Osteoblast (primary cell): ENCODE data around the gene NCAM2. TPM values are rescaled to one million over a fixed set of nuclear protein-coding genes. Genes with fewer than 3 reads are reported as not detected.

ENCODE experiments used
- DNase-seq: peaks from one replicate; pipeline ENCODE4 v3.0.0; 2011; ENCODE audit warnings: low spot score, mixed read lengths; ENCODE audit not compliant: insufficient read length; ENCODE audit errors: missing footprints
- H2AFZ ChIP-seq: 2 replicates; pipeline ENCODE4 v1.6.0; 2011; ENCODE audit warnings: mild to moderate bottlenecking, low read length
- H3K27ac ChIP-seq: 2 replicates; pipeline ENCODE4 v1.5.1; 2011; ENCODE audit warnings: mild to moderate bottlenecking, low read depth, low read length, moderate library complexity
- H3K27me3 ChIP-seq: 2 replicates; pipeline ENCODE4 v1.6.0; 2012; ENCODE audit warnings: mild to moderate bottlenecking, control low read depth, inconsistent platforms, low read length, moderate library complexity; ENCODE audit not compliant: insufficient read depth
- H3K36me3 ChIP-seq: 2 replicates; pipeline ENCODE4 v1.5.1; 2011; ENCODE audit warnings: mild to moderate bottlenecking, low read length, control low read depth, moderate library complexity; ENCODE audit not compliant: insufficient read depth
- H3K4me1 ChIP-seq: 2 replicates; pipeline ENCODE4 v1.5.1; 2011; ENCODE audit warnings: mild to moderate bottlenecking, low read length, control low read depth, moderate library complexity; ENCODE audit not compliant: insufficient read depth
- H3K4me2 ChIP-seq: 2 replicates; pipeline ENCODE4 v1.6.0; 2011; ENCODE audit warnings: mild to moderate bottlenecking, low read length; ENCODE audit not compliant: insufficient read depth
- H3K4me3 ChIP-seq: fragments of 200-600 bp; sonication (generic); 3 replicates; pipeline ENCODE4 v1.5.1; 2012; ENCODE audit warnings: mild to moderate bottlenecking, low read length, inconsistent platforms; ENCODE audit not compliant: insufficient read depth
- H3K79me2 ChIP-seq: 2 replicates; pipeline ENCODE4 v1.6.0; 2012; ENCODE audit warnings: mild to moderate bottlenecking, low read length, control low read depth, inconsistent platforms; ENCODE audit not compliant: insufficient read depth
- H3K9me3 ChIP-seq: 2 replicates; pipeline ENCODE4 v1.5.1; 2011; ENCODE audit warnings: low read depth, low read length, control low read depth
- H4K20me1 ChIP-seq: 2 replicates; pipeline ENCODE4 v1.6.0; 2012; ENCODE audit warnings: mild to moderate bottlenecking, low read length, control low read depth; ENCODE audit not compliant: insufficient read depth
- CTCF ChIP-seq: IDR thresholded peaks from 2 replicates; pipeline ENCODE4 v1.5.1; 2011; ENCODE audit warnings: mild to moderate bottlenecking, low read depth, low read length, moderate library complexity; ENCODE audit errors: extremely low read depth
- total RNA-seq: library from RNA; depleted of rRNA; stranded (reverse); fragments of >200 nt; gene quantifications from 2 replicates; pipeline ENCODE4 v1.2.3, GENCODE V29; 2012

Gene NCAM2
- total RNA-seq, 1 donor, result 8.0 TPM

DNA sequence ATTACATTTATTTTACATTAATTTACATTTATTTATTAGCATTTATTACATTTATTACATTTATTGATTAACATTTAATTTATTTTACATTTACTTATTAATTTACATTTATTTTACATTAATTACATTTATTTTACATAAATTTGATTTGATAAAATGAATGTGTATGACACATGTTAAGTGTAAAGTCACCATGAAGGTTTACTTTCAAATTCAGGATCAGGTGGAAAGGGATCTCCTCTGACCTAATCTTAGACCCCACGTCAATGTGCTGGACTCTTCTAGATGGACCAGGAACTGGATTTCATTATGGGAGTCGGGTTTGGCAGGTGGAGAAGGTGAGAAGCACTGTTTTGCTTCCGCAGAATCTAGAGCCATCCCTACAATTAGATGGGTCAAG, 76.1 kb downstream of the NCAM2 start:
- Histone ChIP-seq H3K9me3 (peaks cover 2% of the 10 kb centered on the region), H3K36me3 (no peaks in the 10 kb centered on the region), H3K4me3 (no peak overlapping the region), H3K27ac (no peak overlapping the region), H3K4me2 (no peak overlapping the region), H2AFZ (no peak overlapping the region), H3K4me1 (no peaks in the 10 kb centered on the region), H3K79me2 (no peaks in the 10 kb centered on the region), H3K27me3 (no peaks in the 10 kb centered on the region), H4K20me1 (no peaks in the 10 kb centered on the region)
- no peak for TF ChIP-seq CTCF
- DNase-seq, result no peak

DNA sequence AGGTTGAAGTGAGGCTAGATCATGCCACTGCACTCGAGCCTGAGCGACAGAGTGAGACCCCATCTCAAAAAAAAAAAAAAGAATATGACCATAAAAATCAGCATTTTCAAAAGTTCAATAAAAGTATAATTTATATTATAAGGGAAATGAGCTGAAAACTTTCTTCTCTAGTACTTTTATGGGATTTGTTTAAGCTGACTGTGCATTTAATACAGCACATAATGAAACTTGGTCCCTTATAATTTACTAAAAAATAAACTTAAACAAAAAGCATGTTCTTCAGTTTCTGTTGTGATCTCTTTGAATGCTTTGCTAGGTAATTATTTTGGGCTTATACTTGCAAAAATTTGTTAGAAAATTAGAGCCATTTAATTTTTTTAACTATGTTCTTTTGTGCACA, 77.8 kb downstream of the NCAM2 start:
- Histone ChIP-seq H3K9me3 (no peaks in the 10 kb centered on the region), H3K79me2 (no peaks in the 10 kb centered on the region), H3K27ac (no peak overlapping the region), H3K27me3 (no peaks in the 10 kb centered on the region), H3K36me3 (no peaks in the 10 kb centered on the region), H2AFZ (no peak overlapping the region), H3K4me2 (no peak overlapping the region), H3K4me3 (no peak overlapping the region), H3K4me1 (no peaks in the 10 kb centered on the region), H4K20me1 (no peaks in the 10 kb centered on the region)
- DNase-seq, result no peak
- TF ChIP-seq CTCF, result no peak

GRCh38 chr21:21076491-21076890, 78.3 kb downstream of the NCAM2 start:
- TF ChIP-seq CTCF, result no peak
- Histone ChIP-seq H3K4me1 (no peaks in the 10 kb centered on the region), H3K36me3 (no peaks in the 10 kb centered on the region), H3K79me2 (no peaks in the 10 kb centered on the region), H3K4me3 (no peak overlapping the region), H2AFZ (no peak overlapping the region), H3K27me3 (no peaks in the 10 kb centered on the region), H3K4me2 (no peak overlapping the region), H3K9me3 (no peaks in the 10 kb centered on the region), H4K20me1 (no peaks in the 10 kb centered on the region), H3K27ac (no peak overlapping the region)
- DNase-seq, result no peak

DNA sequence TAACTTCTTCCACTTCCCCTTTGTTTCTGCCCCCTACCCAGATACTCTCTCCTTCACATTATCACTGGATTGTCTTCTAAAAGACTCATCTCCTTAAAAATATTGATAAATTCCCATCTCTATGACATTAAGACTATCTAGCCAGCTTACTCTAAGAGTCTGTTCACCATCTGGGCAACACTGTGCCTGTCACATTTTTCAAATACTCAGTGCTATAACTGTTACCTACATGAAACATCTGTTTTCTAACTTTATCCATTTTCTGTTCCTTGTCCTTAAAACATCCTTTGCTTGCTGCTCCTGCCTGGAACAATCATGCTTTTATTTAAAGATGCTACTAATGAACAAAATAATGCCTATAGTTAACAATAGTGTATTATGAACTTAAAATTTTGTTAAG, 81.4 kb downstream of the NCAM2 start:
- Histone ChIP-seq H3K4me2 (no peak overlapping the region), H3K27ac (no peak overlapping the region), H3K27me3 (no peaks in the 10 kb centered on the region), H3K9me3 (no peaks in the 10 kb centered on the region), H4K20me1 (no peaks in the 10 kb centered on the region), H3K36me3 (no peaks in the 10 kb centered on the region), H3K4me3 (no peak overlapping the region), H3K4me1 (no peaks in the 10 kb centered on the region), H2AFZ (no peak overlapping the region), H3K79me2 (no peaks in the 10 kb centered on the region)
- TF ChIP-seq CTCF, result no peak
- no peak for DNase-seq
